ENCODE data around the gene TMPRSS7. TPM values are rescaled to one million over a fixed set of nuclear protein-coding genes. Genes with fewer than 3 reads are reported as not detected.

The TMPRSS7 gene
- total RNA-seq, 6 experiments from 2014 or later, result 0.10 TPM; not detected in 5

GRCh38 chr3:112046599-112046998 lies 12.1 kb downstream of the TMPRSS7 start:
- Mint-ChIP-seq H3K4me3 (no peak overlapping the region), H3K27ac (no peak overlapping the region), H3K9me3 (no peaks in the 10 kb centered on the region), H3K36me3 (ENCODE audit: low read depth) (no peaks in the 10 kb centered on the region), H3K27me3 (ENCODE audit: insufficient read depth) (no peaks in the 10 kb centered on the region), H3K4me1 (ENCODE audit: low read depth) (peaks cover 11% of the 10 kb centered on the region)
- DNase-seq, result peak; percentile 31
- no peak for TF ChIP-seq CTCF (IDR thresholded peaks at IDR 0.05)

GRCh38 chr3:112047264-112047663 lies 12.7 kb downstream of the TMPRSS7 start:
- Mint-ChIP-seq H3K4me1 (ENCODE audit: low read depth) (peaks cover 11% of the 10 kb centered on the region), H3K9me3 (no peaks in the 10 kb centered on the region), H3K27ac (no peak overlapping the region), H3K36me3 (ENCODE audit: low read depth) (no peaks in the 10 kb centered on the region), H3K4me3 (no peak overlapping the region), H3K27me3 (ENCODE audit: insufficient read depth) (no peaks in the 10 kb centered on the region)
- TF ChIP-seq CTCF (IDR thresholded peaks at IDR 0.05), result no peak
- DNase-seq, result no peak

- no peak for DNase-seq
- Mint-ChIP-seq H3K36me3 (ENCODE audit: low read depth) (no peaks in the 10 kb centered on the region), H3K27me3 (ENCODE audit: insufficient read depth) (peaks cover 3% of the 10 kb centered on the region; the same call in 1 of the 2 replicates), H3K9me3 (no peaks in the 10 kb centered on the region), H3K4me3 (no peak overlapping the region), H3K27ac (no peak overlapping the region), H3K4me1 (ENCODE audit: low read depth) (peaks cover 26% of the 10 kb centered on the region)
- no peak for TF ChIP-seq CTCF (IDR thresholded peaks at IDR 0.05)
Measured at GRCh38 chr3:112048911-112049310, 14.4 kb downstream of the TMPRSS7 start.

- no peak overlapping the region for H3K27ac Mint-ChIP-seq
- peaks cover 3% of the 10 kb centered on the region; the same call in 1 of the 2 replicates for H3K27me3 Mint-ChIP-seq (ENCODE audit: insufficient read depth)
- DNase-seq, result no peak
- no peak for TF ChIP-seq CTCF (IDR thresholded peaks at IDR 0.05)
- H3K4me3 Mint-ChIP-seq, result no peak overlapping the region
- H3K4me1 Mint-ChIP-seq (ENCODE audit: low read depth), result peaks cover 32% of the 10 kb centered on the region
- H3K9me3 Mint-ChIP-seq, result no peaks in the 10 kb centered on the region
- H3K36me3 Mint-ChIP-seq (ENCODE audit: low read depth), result no peaks in the 10 kb centered on the region
Measured at GRCh38 chr3:112053229-112053628, 18.7 kb downstream of the TMPRSS7 start.

- TF ChIP-seq CTCF (IDR thresholded peaks at IDR 0.05), result no peak
- peak overlapping the region; percentile 46 for H3K4me3 Mint-ChIP-seq
- H3K36me3 Mint-ChIP-seq (ENCODE audit: low read depth), result 0 out of 2 replicates have a peak, but pooled peaks cover 3% of the 10 kb centered on the region
- peak overlapping the region; percentile 30 for H3K27ac Mint-ChIP-seq
- H3K4me1 Mint-ChIP-seq (ENCODE audit: low read depth), result peaks cover 44% of the 10 kb centered on the region
- no peaks in the 10 kb centered on the region for H3K9me3 Mint-ChIP-seq
- H3K27me3 Mint-ChIP-seq (ENCODE audit: insufficient read depth), result peaks cover 3% of the 10 kb centered on the region
- peak; percentile 85 for DNase-seq
Measured at GRCh38 chr3:112056451-112056929, 22.0 kb downstream of the TMPRSS7 start.

All from HFFc6 (cell line).